HG03565 (cell line): ENCODE measurements around the gene BRD7.

Experiments used
- ATAC-seq: cut with Tn5 transposase; IDR thresholded peaks from one replicate; pipeline ENCODE4 v1.9.1; 2021; ENCODE audit warnings: mild to moderate bottlenecking, moderate library complexity; ENCODE audit not compliant: unreplicated experiment

BRD7 gene

DNA sequence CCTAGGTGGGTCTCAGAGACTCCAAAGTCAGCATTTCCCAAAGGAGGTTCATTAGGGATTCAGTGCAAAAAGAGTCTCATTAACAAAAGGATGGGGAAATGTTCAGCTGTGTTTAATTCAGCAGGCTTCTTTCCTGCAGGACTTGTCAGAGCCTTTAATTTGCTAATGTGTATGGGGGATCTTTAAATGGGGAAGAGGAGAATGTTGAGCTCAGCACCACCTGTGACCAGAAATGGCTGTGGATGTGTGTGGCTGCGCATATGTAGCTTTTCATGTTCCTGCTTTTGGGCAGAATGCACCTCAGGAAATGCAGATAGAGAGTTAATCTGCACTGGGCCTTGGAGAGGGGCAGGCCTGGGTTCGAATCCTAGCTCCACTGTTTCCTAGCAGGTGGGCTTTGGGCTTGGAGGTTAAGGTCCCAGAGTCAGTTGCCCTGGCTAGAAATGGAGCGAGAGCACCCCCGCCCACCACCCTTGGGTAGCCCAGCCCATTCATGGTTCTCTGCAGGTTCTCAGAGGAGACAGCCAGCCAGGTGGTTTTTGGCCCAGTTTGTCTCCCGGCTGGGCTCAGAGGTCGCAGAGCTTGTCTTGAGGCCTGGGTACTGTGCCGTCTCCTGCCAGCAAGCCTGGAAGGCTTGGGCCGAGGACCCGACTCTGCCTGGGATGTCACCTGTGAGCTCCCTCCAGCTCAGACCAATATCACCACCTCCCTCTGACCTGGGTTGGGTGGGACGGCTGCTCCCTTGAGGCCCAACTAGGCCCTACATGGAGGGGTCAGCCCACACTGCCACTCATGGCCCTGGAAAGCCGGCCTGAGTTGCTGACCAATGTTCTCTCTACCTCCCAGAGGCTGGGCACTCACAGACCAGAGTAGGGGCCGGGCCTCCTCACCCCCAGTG, 93.1 kb downstream of the BRD7 start:
- no peak for ATAC-seq

DNA sequence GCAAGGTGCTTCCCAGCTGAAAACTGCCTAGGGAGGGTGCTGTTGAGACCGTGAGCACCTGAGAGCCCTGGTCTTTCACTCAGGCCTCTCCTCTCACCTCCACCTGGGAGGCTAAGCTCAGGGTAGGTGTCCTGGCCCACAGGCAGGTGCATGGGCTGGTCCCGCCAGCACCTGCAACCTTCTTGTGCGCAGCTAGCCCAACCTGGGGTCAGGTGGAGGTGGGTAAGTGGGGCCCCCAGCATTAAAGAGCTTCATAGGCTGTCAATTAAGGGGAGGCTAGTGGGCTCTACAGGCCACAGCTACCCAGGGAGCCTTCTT, 93.7 kb downstream of the BRD7 start:
- ATAC-seq, result no peak

GRCh38 chr16:50274326-50275097, 94.3 kb downstream of the BRD7 start:
- ATAC-seq, result no peak

- ATAC-seq, result peak; percentile 41
Measured at GRCh38 chr16:50273888-50274325, 94.9 kb downstream of the BRD7 start.

- no peak for ATAC-seq
Measured at GRCh38 chr16:50273382-50273690, 95.5 kb downstream of the BRD7 start.

GRCh38 chr16:50272687-50273381, 96.0 kb downstream of the BRD7 start:
- no peak for ATAC-seq

- ATAC-seq, result no peak
Measured at GRCh38 chr16:50272111-50272571, 96.6 kb downstream of the BRD7 start.

DNA sequence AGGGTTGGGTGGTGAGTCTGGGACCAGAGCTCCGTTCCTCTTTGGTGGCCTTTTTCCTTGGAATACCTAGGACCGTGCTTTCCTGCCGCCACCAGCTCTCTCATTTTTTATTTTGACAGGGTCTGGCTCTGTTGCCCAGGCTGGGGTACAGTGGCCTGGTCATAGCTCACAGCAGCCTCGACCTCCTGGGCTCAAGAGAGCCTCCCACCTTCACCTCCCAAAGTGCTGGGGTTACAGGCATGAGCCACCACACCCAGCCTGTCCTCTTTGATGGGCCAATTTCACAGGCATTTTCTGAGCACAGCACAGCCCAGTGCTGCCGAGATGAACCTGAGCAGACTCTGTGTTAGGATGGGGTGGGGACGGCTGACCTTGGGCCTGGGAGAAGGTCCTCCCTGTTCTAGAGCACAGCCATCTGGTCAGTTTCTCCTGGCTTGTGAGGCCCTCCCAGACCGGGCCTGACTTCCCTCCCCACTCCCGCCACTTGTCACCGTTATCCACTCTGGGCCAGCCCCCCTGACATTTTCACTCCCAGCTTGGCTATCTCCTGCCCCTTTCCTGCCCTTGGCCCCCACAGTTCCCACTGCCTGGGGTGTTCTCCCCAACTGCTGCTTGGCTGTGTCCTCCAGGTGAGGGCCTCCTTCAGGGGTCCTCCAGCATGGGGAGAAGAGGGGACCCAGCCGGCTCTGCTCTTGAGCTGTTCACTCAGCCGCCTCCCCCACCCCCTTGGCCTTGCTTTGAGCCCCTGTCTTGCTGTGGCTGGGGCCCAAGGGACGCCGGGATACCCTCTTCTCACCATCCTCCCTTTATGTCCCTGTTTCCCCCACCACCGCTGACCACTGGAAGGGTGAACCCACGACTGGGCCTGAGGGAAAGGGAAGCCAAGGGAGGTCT, 97.4 kb downstream of the BRD7 start:
- no peak for ATAC-seq

DNA sequence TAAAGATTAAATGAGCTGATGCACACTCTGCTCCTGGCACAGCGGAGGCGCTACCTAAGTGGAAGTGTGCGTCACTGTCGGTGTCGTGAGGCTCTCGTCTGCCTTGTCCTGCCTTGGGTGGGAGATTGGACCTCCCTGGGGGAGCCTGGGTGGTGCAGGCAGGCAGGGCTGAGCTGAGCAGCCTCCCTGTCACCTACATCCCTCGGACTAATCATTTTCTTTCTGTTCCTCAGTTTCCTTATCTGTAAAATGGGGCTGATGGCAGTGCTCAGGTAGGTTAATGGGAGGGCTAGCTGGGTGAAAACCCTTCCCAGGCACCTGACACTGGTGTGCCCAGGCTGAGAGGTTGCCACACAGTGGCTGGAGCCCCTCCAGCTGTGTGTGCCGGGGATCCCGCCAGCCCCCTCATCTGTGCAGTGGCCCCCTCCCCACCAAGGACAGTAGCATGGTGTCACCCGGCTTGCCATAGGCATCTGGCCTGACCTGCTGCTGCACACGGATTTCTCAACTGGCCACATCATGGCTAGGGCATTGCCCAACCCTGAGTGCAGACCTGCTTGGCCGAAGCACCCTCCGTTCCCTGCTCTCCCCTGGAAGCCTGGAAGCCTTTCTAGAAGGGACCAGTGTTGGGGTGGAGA, 98.2 kb downstream of the BRD7 start:
- ATAC-seq, result no peak

DNA sequence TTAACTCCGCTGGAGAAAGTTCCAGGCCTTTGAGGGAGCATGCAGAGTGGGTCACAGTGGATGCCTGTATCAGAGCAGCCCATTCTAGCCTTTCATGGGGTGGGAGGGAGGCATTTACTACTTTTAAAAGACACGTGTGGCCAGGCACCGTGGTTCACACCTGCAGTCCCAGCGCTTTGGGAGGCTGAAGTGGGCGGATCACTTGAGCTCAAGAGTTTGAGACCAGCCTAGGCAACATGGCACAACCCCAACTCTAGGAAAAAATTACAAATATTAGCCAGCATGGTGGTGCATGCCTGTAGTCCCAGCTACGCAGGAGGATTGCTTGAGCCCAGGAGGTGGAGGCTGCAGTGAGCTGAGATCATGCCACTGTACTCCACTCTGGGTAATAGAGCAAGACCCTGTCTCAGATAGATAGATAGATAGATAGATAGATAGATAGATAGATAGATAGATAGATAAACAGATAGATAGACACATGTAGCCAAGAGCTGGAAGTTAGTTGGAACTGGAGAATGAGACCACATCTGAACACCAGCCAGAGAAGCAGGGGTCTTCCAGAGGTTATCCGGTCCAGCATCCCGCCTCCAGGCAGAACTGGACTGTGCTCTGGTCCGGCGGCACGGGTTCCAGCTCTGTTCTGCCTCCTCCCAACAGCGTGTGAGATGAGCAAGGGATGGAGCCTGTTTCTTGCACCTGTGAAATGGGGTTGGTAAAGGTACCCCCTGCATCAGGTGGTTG, 98.8 kb downstream of the BRD7 start:
- ATAC-seq, result no peak

GRCh38 chr16:50269061-50269705, 99.6 kb downstream of the BRD7 start:
- ATAC-seq, result no peak

DNA sequence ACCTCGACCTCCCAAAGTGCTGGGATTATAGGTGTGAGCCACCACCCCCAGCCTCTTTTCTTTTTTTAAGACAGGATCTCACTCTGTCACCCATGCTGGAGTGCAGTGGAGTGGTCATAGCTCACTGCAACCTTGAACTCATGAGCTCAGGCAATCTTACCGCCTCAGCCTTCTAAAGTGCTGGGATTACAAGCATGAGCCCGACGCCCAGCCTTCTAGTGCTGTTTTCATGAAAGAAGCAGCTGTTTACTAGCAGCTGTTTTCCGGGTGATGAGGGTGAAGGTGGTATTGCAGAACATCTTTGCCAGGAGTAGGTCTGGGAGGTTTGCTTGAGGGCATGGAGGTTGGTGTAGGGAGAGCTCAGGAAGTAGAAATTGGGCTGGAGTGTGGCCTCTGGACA, 100.4 kb downstream of the BRD7 start:
- no peak for ATAC-seq

GRCh38 chr16:50267651-50268050, 101.1 kb downstream of the BRD7 start:
- no peak for ATAC-seq

GRCh38 chr16:50267151-50267631, 101.6 kb downstream of the BRD7 start:
- ATAC-seq, result no peak

GRCh38 chr16:50266337-50267091, 102.3 kb downstream of the BRD7 start, which contains the start of gene ADCY7:
Gene ADCY7, plus strand, starts transcription at chr16:50266551. Its CDS starts 21,629 bp downstream, at chr16:50288180.
- ATAC-seq, result peak; percentile 68
